HepG2 (cell line): ENCODE data around the gene AMHR2. TPM values are rescaled to one million over a fixed set of nuclear protein-coding genes. Genes with fewer than 3 reads are reported as not detected.
A peak's percentile ranks its signal among the peaks of the same experiment; 100 is the strongest.

Source experiments
- AGO2 ChIP-seq: fragments of 200-400 bp; formaldehyde crosslinking; optimal IDR thresholded peaks from 2 replicates; pipeline ENCODE3; 2017; ENCODE audit warnings: mild to moderate bottlenecking, low read depth, low read length, moderate library complexity
- ARID3A ChIP-seq: IDR thresholded peaks from 2 replicates; pipeline ENCODE4 v1.6.1; 2012; ENCODE audit warnings: low read depth, low read length, improper control_type of control experiment
- BORCS8-MEF2B ChIP-seq: sonication (generic); formaldehyde crosslinking; IDR thresholded peaks from 2 replicates; pipeline ENCODE4 v1.8.0; 2022; ENCODE audit warnings: mild to moderate bottlenecking, missing genetic modification reagents
- FIP1L1 ChIP-seq: fragments of 200-400 bp; formaldehyde crosslinking; IDR thresholded peaks from 2 replicates; pipeline ENCODE4 v1.6.1; 2018; ENCODE audit warnings: low read depth, mild to moderate bottlenecking, low read length, moderate library complexity, borderline replicate concordance; ENCODE audit not compliant: insufficient read depth
- HNRNPLL ChIP-seq: fragments of 200-400 bp; formaldehyde crosslinking; IDR thresholded peaks from 2 replicates; pipeline ENCODE4 v1.6.1; 2017; ENCODE audit warnings: mild to moderate bottlenecking, low read depth, low read length; ENCODE audit not compliant: poor library complexity, severe bottlenecking
- KLF15 ChIP-seq: sonication (generic); formaldehyde crosslinking; IDR thresholded peaks from 2 replicates; pipeline ENCODE4 v1.8.1; 2023; ENCODE audit warnings: borderline replicate concordance, mild to moderate bottlenecking, inconsistent platforms, missing genetic modification reagents, mixed read lengths
- NCOA2 ChIP-seq: sonication (generic); formaldehyde crosslinking; IDR thresholded peaks from 2 replicates; pipeline ENCODE4 v1.8.0; 2022; ENCODE audit warnings: inconsistent platforms
- NCOR1 ChIP-seq: fragments of 200-600 bp; sonication (generic); IDR thresholded peaks from 2 replicates; pipeline ENCODE4 v1.7.0; 2017; ENCODE audit warnings: antibody characterized with exemption, low read length, borderline replicate concordance
- NONO ChIP-seq, 2 experiments: fragments of 450-650 bp in 1 of 2; sonication (generic) in 1 of 2; formaldehyde crosslinking in 1 of 2; IDR thresholded peaks in 1 of 2; conservative IDR thresholded peaks in 1 of 2; 2 replicates each; pipeline versions ENCODE4 v1.6.1 to v1.8.0; 2017 to 2022; ENCODE audit warnings: mild to moderate bottlenecking in 1 of 2, missing genetic modification reagents in 1 of 2, moderate library complexity in 1 of 2
- RXRB ChIP-seq: IDR thresholded peaks from 2 replicates; pipeline ENCODE4 v1.6.1; 2016; ENCODE audit warnings: borderline replicate concordance, missing genetic modification reagents, missing compliant biosample characterization
- SOX6 ChIP-seq, 2 experiments: fragments of 450-650 bp in 1 of 2; sonication (generic) in 1 of 2; formaldehyde crosslinking in 1 of 2; IDR thresholded peaks; 2 replicates each; pipeline versions ENCODE4 v1.4.0 to v1.6.1; 2017 to 2020; ENCODE audit warnings: antibody characterized with exemption in 1 of 2, mild to moderate bottlenecking in 1 of 2, missing genetic modification reagents in 1 of 2
- SSRP1 ChIP-seq: IDR thresholded peaks from 2 replicates; pipeline ENCODE4 v1.6.1; 2016; ENCODE audit warnings: control low read depth
- TSC22D2 ChIP-seq: sonication (generic); formaldehyde crosslinking; IDR thresholded peaks from 2 replicates; pipeline ENCODE4 v1.5.1; 2020; ENCODE audit warnings: missing genetic modification reagents, mild to moderate bottlenecking, borderline replicate concordance
- ZBTB7A ChIP-seq: sonication (generic); formaldehyde crosslinking; IDR thresholded peaks from 2 replicates; pipeline ENCODE4 v1.8.0; 2022; ENCODE audit warnings: mild to moderate bottlenecking, missing genetic modification reagents
- ZIK1 ChIP-seq: sonication (generic); formaldehyde crosslinking; IDR thresholded peaks from 2 replicates; pipeline ENCODE4 v1.5.0; 2020; ENCODE audit warnings: mild to moderate bottlenecking, low read depth, missing genetic modification reagents, borderline replicate concordance
- ZNF136 ChIP-seq: sonication (generic); formaldehyde crosslinking; IDR thresholded peaks from 2 replicates; pipeline ENCODE4 v1.8.1; 2022; ENCODE audit warnings: low read depth, mild to moderate bottlenecking, moderate library complexity, missing genetic modification reagents
- ZNF225 ChIP-seq: sonication (generic); formaldehyde crosslinking; IDR thresholded peaks from 2 replicates; pipeline ENCODE4 v1.4.0; 2020; ENCODE audit warnings: mild to moderate bottlenecking, missing genetic modification reagents
- ZNF24 ChIP-seq: fragments of 450-650 bp; IDR thresholded peaks from 2 replicates; pipeline ENCODE4 v1.6.1; 2017; ENCODE audit warnings: antibody characterized with exemption, mild to moderate bottlenecking
- ZNF30 ChIP-seq: sonication (generic); formaldehyde crosslinking; IDR thresholded peaks from 2 replicates; pipeline ENCODE4 v1.5.0; 2020; ENCODE audit warnings: mild to moderate bottlenecking, missing genetic modification reagents
- ZNF572 ChIP-seq: sonication (generic); formaldehyde crosslinking; IDR thresholded peaks from 2 replicates; pipeline ENCODE4 v1.5.1; 2020; ENCODE audit warnings: mild to moderate bottlenecking, missing genetic modification reagents
- ZNF709 ChIP-seq: sonication (generic); formaldehyde crosslinking; IDR thresholded peaks from 2 replicates; pipeline ENCODE4 v1.5.0; 2020; ENCODE audit warnings: mild to moderate bottlenecking, missing genetic modification reagents
- ZNF776 ChIP-seq: sonication (generic); formaldehyde crosslinking; IDR thresholded peaks from 2 replicates; pipeline ENCODE4 v1.4.0; 2020; ENCODE audit warnings: mild to moderate bottlenecking, missing genetic modification reagents
- ZNF850 ChIP-seq: sonication (generic); formaldehyde crosslinking; conservative IDR thresholded peaks from 2 replicates; pipeline ENCODE4 v1.9.0; 2021; ENCODE audit warnings: mild to moderate bottlenecking, missing genetic modification reagents
- polyA plus RNA-seq, 8 experiments: library from polyadenylated mRNA; depleted of rRNA in 3 of 8; stranded (reverse) in 7 of 8; unstranded in 1 of 8; fragments of >200 nt; fragmentation: Illumina TruSeq in 4 of 8; extraction: Trizol in 4 of 8; gene quantifications; 2 replicates each; pipeline versions ENCODE4 v1.2.1 to v1.2.3, GENCODE V29; 2011 to 2016; ENCODE audit warnings: low read depth in 4 of 8, missing spikeins in 1 of 8, mixed read lengths in 1 of 8; ENCODE audit not compliant: insufficient read depth in 1 of 8
- total RNA-seq, 5 experiments: library from RNA; depleted of rRNA; stranded (reverse); fragments of >200 nt; fragmentation: Illumina TruSeq; extraction: Trizol; gene quantifications; 2 replicates each; pipeline ENCODE4 v1.2.3, GENCODE V29; 2016; ENCODE audit warnings: low read depth in 1 of 5
- TF ChIP-seq, protein P1 (sequence below): sonication (generic); formaldehyde crosslinking; IDR thresholded peaks from 2 replicates; pipeline ENCODE4 v1.5.0; 2020; ENCODE audit warnings: missing genetic modification reagents

The AMHR2 gene
- total and polyA plus RNA-seq, 2 of the 13 experiments (the other 11 are each of a cell fraction or from before 2014, with no cell fraction given) = 0.24 to 0.58 TPM

- TF ChIP-seq NCOR1 (peak; percentile 56; the same call in 1 of the 2 replicates), SSRP1 (no peak), ZNF776 (no peak), ZNF24 (no peak), ZBTB7A (CRISPR knock-in tag) (no peak), ZNF225 (no peak; the same call in 1 of the 2 replicates), ZNF572 (CRISPR knock-in tag) (no peak), ZIK1 (CRISPR knock-in tag) (no peak), AGO2 (no peak), NONO (IDR thresholded peaks at IDR 0.05) (no peak), NONO (CRISPR knock-in tag; conservative IDR thresholded peaks at IDR 0.05) (no peak), ARID3A (no peak), BORCS8-MEF2B (no peak), ZNF850 (CRISPR knock-in tag) (no peak), FIP1L1 (no peak), TSC22D2 (CRISPR knock-in tag) (no peak), HNRNPLL (peak; percentile 71), RXRB (CRISPR knock-in tag) (0 out of 2 replicates have a peak, but pooled peaks have one; percentile 22), SOX6 (IDR thresholded peaks at IDR 0.05) (no peak), SOX6 (CRISPR knock-in tag; IDR thresholded peaks at IDR 0.05) (no peak), KLF15 (CRISPR knock-in tag) (no peak), ZNF709 (CRISPR knock-in tag) (no peak; the same call in 1 of the 2 replicates), ZNF30 (no peak), ZNF136 (CRISPR knock-in tag) (0 out of 2 replicates have a peak, but pooled peaks have one; percentile 40), NCOA2 (CRISPR knock-in tag) (0 out of 2 replicates have a peak, but pooled peaks have one; percentile 15)
- TF ChIP-seq, protein P1, sequence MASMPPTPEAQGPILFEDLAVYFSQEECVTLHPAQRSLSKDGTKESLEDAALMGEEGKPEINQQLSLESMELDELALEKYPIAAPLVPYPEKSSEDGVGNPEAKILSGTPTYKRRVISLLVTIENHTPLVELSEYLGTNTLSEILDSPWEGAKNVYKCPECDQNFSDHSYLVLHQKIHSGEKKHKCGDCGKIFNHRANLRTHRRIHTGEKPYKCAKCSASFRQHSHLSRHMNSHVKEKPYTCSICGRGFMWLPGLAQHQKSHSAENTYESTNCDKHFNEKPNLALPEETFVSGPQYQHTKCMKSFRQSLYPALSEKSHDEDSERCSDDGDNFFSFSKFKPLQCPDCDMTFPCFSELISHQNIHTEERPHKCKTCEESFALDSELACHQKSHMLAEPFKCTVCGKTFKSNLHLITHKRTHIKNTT (CRISPR knock-in tag) = no peak
These were observed 17.6 kb downstream of the AMHR2 start, which contains the start of gene PRR13 (continued) for GRCh38 chr12:53441040-53441833.
